ENCODE data around the gene SMIM5. TPM values are rescaled to one million over a fixed set of nuclear protein-coding genes. Genes with fewer than 3 reads are reported as not detected.

The SMIM5 gene
- polyA plus RNA-seq, 3 donors: 0.15 to 3.3 (median 0.43) TPM

GRCh38 chr17:75647921-75648320, 14.7 kb downstream of the SMIM5 start:
- no peak overlapping the region for H3K9ac ChIP-seq (ENCODE audit: insufficient read depth, low read length, poor library complexity, severe bottlenecking)
- H3K4me1 Mint-ChIP-seq: peaks cover 20% of the 10 kb centered on the region
- H3K79me2 ChIP-seq (ENCODE audit: insufficient read depth, low read length): no peaks in the 10 kb centered on the region
- H3K4me3 ChIP-seq (replicated peaks in 1 of 3; ENCODE audit: low read depth in 2 of 3, low read length in 3 of 3): no peak overlapping the region
- H3K36me3 ChIP-seq (replicated peaks in 1 of 2; ENCODE audit: control insufficient read depth in 1 of 2, insufficient read depth in 2 of 2, low read length in 2 of 2): peaks cover 36 to 50% of the 10 kb centered on the region in 2 donors
- 100% methylated on average over 5 of the region's 7 CpGs for WGBS (ENCODE audit: insufficient coverage)
- H3K4me1 ChIP-seq (ENCODE audit: control insufficient read depth in 1 of 2, insufficient read depth in 2 of 2, low read length in 2 of 2): peaks cover 17 to 19% of the 10 kb centered on the region in 2 donors
- DNase-seq: no peak
- H3K27ac ChIP-seq (ENCODE audit: low read depth in 1 of 2, low read length in 2 of 2): no peak overlapping the region
- H3K4me3 Mint-ChIP-seq: no peak overlapping the region
- no peaks in the 10 kb centered on the region for H3K27me3 ChIP-seq (ENCODE audit: control insufficient read depth in 2 of 2, insufficient read depth in 2 of 2, low read length in 2 of 2)
- no peak overlapping the region for H2AFZ ChIP-seq (ENCODE audit: insufficient read depth, low read depth, low read length, poor library complexity, severe bottlenecking)
- no peak overlapping the region for H3K4me2 ChIP-seq (replicated peaks; ENCODE audit: extremely low read depth, low read length, poor library complexity, severe bottlenecking)
- peaks cover 0 to 2% (median 0%) of the 10 kb centered on the region in 7 donors for H3K9me3 Mint-ChIP-seq
- no peak for TF ChIP-seq CTCF (IDR thresholded peaks at IDR 0.05)
- no peaks in the 10 kb centered on the region for H3K9me3 ChIP-seq (replicated peaks in 1 of 2; ENCODE audit: control insufficient read depth in 1 of 2, insufficient read depth in 1 of 2, low read length in 2 of 2)
- peak overlapping the region in 1 of 7 donors; percentile 55 for H3K27ac Mint-ChIP-seq
- intact Hi-C loops (cut with micrococcal nuclease): no loop called here
- peaks cover 0 to 3% (median 2%) of the 10 kb centered on the region in 3 donors for H3K27me3 Mint-ChIP-seq (ENCODE audit: low read depth in 3 of 3)
- no peaks in the 10 kb centered on the region for H4K20me1 ChIP-seq (ENCODE audit: insufficient read depth, low read length)
- H3K36me3 Mint-ChIP-seq: peaks cover 41 to 76% of the 10 kb centered on the region in 2 donors

GRCh38 chr17:75649687-75650086, 16.5 kb downstream of the SMIM5 start:
- H3K79me2 ChIP-seq (ENCODE audit: insufficient read depth, low read length): no peaks in the 10 kb centered on the region
- Mint-ChIP-seq H3K36me3 (peaks cover 36 to 73% of the 10 kb centered on the region in 2 donors), H3K27me3 (ENCODE audit: low read depth in 3 of 3) (peaks cover 0 to 3% (median 0%) of the 10 kb centered on the region in 3 donors), H3K27ac (peak overlapping the region in 3 of 7 donors; percentile 18 to 70 (median 38)), H3K4me1 (peaks cover 38% of the 10 kb centered on the region), H3K4me3 (no peak overlapping the region), H3K9me3 (peaks cover 0 to 2% (median 0%) of the 10 kb centered on the region in 7 donors)
- 100% methylated on average over 6 of the region's 6 CpGs for WGBS (ENCODE audit: insufficient coverage)
- H3K27me3 ChIP-seq (ENCODE audit: control insufficient read depth in 2 of 2, insufficient read depth in 2 of 2, low read length in 2 of 2): no peaks in the 10 kb centered on the region
- H3K9ac ChIP-seq (ENCODE audit: insufficient read depth, low read length, poor library complexity, severe bottlenecking): no peak overlapping the region
- peaks cover 33 to 36% of the 10 kb centered on the region in 2 donors for H3K4me1 ChIP-seq (ENCODE audit: control insufficient read depth in 1 of 2, insufficient read depth in 2 of 2, low read length in 2 of 2)
- no peak for DNase-seq
- H4K20me1 ChIP-seq (ENCODE audit: insufficient read depth, low read length): no peaks in the 10 kb centered on the region
- no peaks in the 10 kb centered on the region for H3K9me3 ChIP-seq (replicated peaks in 1 of 2; ENCODE audit: control insufficient read depth in 1 of 2, insufficient read depth in 1 of 2, low read length in 2 of 2)
- H3K4me3 ChIP-seq (replicated peaks in 1 of 3; ENCODE audit: low read depth in 2 of 3, low read length in 3 of 3): no peak overlapping the region
- no peak overlapping the region for H3K27ac ChIP-seq (ENCODE audit: low read depth in 1 of 2, low read length in 2 of 2)
- no peak for TF ChIP-seq CTCF (IDR thresholded peaks at IDR 0.05)
- peaks cover 30 to 39% of the 10 kb centered on the region in 2 donors for H3K36me3 ChIP-seq (replicated peaks in 1 of 2; ENCODE audit: control insufficient read depth in 1 of 2, insufficient read depth in 2 of 2, low read length in 2 of 2)
- H3K4me2 ChIP-seq (replicated peaks; ENCODE audit: extremely low read depth, low read length, poor library complexity, severe bottlenecking): no peak overlapping the region
- intact Hi-C loops (cut with micrococcal nuclease): no loop called here
- no peak overlapping the region for H2AFZ ChIP-seq (ENCODE audit: insufficient read depth, low read depth, low read length, poor library complexity, severe bottlenecking)

Measured in CD14-positive monocyte (primary cell).